Hepatocyte (in vitro differentiated cells): ENCODE results near the gene HSBP1L1. TPM values are rescaled to one million over a fixed set of nuclear protein-coding genes. Genes with fewer than 3 reads are reported as not detected.

Source experiments
- DNase-seq: peaks from one replicate; pipeline ENCODE4 v3.0.0-alpha.2; 2016; ENCODE audit warnings: low spot score
- H2AFZ ChIP-seq: fragments of 200-600 bp; sonication (generic); 2 replicates; pipeline ENCODE4 v1.6.0; 2016; ENCODE audit warnings: antibody characterized with exemption, mild to moderate bottlenecking
- H3K27ac ChIP-seq: fragments of 200-600 bp; sonication (generic); 2 replicates; pipeline ENCODE4 v1.5.1; 2016; ENCODE audit warnings: mild to moderate bottlenecking
- H3K27me3 ChIP-seq: fragments of 200-600 bp; sonication (generic); 2 replicates; pipeline ENCODE4 v1.6.1; 2016
- H3K36me3 ChIP-seq: fragments of 200-600 bp; sonication (generic); replicated peaks from 2 replicates; pipeline ENCODE4 v1.5.1; 2016; ENCODE audit warnings: low read depth; ENCODE audit not compliant: insufficient read depth
- H3K4me1 ChIP-seq: fragments of 200-600 bp; sonication (generic); 2 replicates; pipeline ENCODE4 v1.5.1; 2016; ENCODE audit warnings: mild to moderate bottlenecking, moderate library complexity; ENCODE audit not compliant: insufficient read depth
- H3K4me2 ChIP-seq: fragments of 200-600 bp; sonication (generic); 2 replicates; pipeline ENCODE4 v1.6.0; 2016
- H3K4me3 ChIP-seq: fragments of 200-600 bp; sonication (generic); 2 replicates; pipeline ENCODE4 v1.5.1; 2016; ENCODE audit warnings: mild to moderate bottlenecking
- H3K79me2 ChIP-seq: fragments of 200-600 bp; sonication (generic); 2 replicates; pipeline ENCODE4 v1.6.0; 2017; ENCODE audit warnings: mild to moderate bottlenecking
- H3K9me2 ChIP-seq: fragments of 200-600 bp; sonication (generic); replicated peaks from 2 replicates; pipeline ENCODE4 v1.6.0; 2017; ENCODE audit warnings: mild to moderate bottlenecking; ENCODE audit not compliant: insufficient read depth
- H3K9me3 ChIP-seq: fragments of 200-600 bp; sonication (generic); 2 replicates; pipeline ENCODE4 v1.5.1; 2016; ENCODE audit warnings: low read depth, mild to moderate bottlenecking
- H4K20me1 ChIP-seq: fragments of 200-600 bp; sonication (generic); 2 replicates; pipeline ENCODE4 v1.6.0; 2016; ENCODE audit warnings: mild to moderate bottlenecking; ENCODE audit not compliant: insufficient read depth, poor library complexity, severe bottlenecking
- CTCF ChIP-seq: fragments of 200-600 bp; sonication (generic); IDR thresholded peaks from 2 replicates; pipeline ENCODE4 v1.5.1; 2016; ENCODE audit warnings: antibody characterized with exemption, mild to moderate bottlenecking; ENCODE audit not compliant: poor library complexity
- EZH2 ChIP-seq: fragments of 200-600 bp; sonication (generic); IDR thresholded peaks from 2 replicates; pipeline ENCODE4 v1.6.1; 2016; ENCODE audit warnings: antibody characterized with exemption, mild to moderate bottlenecking, borderline replicate concordance
- EZH2phosphoT487 ChIP-seq: fragments of 200-600 bp; sonication (generic); IDR thresholded peaks from one replicate; pipeline ENCODE4 v1.6.1; 2018; ENCODE audit warnings: antibody characterized with exemption, mild to moderate bottlenecking, low read depth, moderate library complexity; ENCODE audit not compliant: unreplicated experiment, severe bottlenecking
- WGBS: methylation state at CpG from one replicate; pipeline ENCODE4 v1.1.6; 2016; ENCODE audit warnings: low lambda C conversion rate; ENCODE audit errors: missing lambda C conversion rate; 5-methylcytosine and 5-hydroxymethylcytosine counted together
- polyA plus RNA-seq: library from polyadenylated mRNA; unstranded; fragments of >200 nt; fragmentation: Nextera tagmentation; extraction: Ambion mirVana; gene quantifications from 2 replicates; pipeline ENCODE4 v1.2.1, GENCODE V29; 2016
- total RNA-seq: library from RNA; depleted of rRNA; stranded (reverse); fragments of >200 nt; gene quantifications from 2 replicates; pipeline ENCODE4 v1.2.3, GENCODE V29; 2014

The HSBP1L1 gene
- total and polyA plus RNA-seq, 2 experiments from 2014 or later, result 58.7 to 81.9 TPM

GRCh38 chr18:79923896-79924585 lies 40.4 kb upstream of the HSBP1L1 start:
- H3K27ac ChIP-seq, result no peak overlapping the region
- H2AFZ ChIP-seq, result no peak overlapping the region
- no peaks in the 10 kb centered on the region for H3K9me2 ChIP-seq
- H4K20me1 ChIP-seq, result no peaks in the 10 kb centered on the region
- no peak overlapping the region for H3K4me2 ChIP-seq
- H3K36me3 ChIP-seq, result no peaks in the 10 kb centered on the region
- H3K4me1 ChIP-seq, result no peaks in the 10 kb centered on the region
- H3K9me3 ChIP-seq, result peaks cover 3% of the 10 kb centered on the region
- WGBS, result 97% methylated on average over 26 of the region's 26 CpGs
- no peak for DNase-seq
- H3K27me3 ChIP-seq, result no peaks in the 10 kb centered on the region
- TF ChIP-seq CTCF (no peak), EZH2 (no peak), EZH2phosphoT487 (no peak)
- peaks cover 23% of the 10 kb centered on the region for H3K79me2 ChIP-seq
- H3K4me3 ChIP-seq, result no peak overlapping the region

GRCh38 chr18:79924814-79925731 lies 39.4 kb upstream of the HSBP1L1 start:
- Histone ChIP-seq H3K36me3 (peaks cover 6% of the 10 kb centered on the region), H3K4me1 (no peaks in the 10 kb centered on the region), H3K27ac (no peak overlapping the region), H3K4me2 (no peak overlapping the region), H3K9me2 (no peaks in the 10 kb centered on the region), H3K27me3 (no peaks in the 10 kb centered on the region), H3K4me3 (no peak overlapping the region), H3K9me3 (peaks cover 12% of the 10 kb centered on the region), H4K20me1 (no peaks in the 10 kb centered on the region), H2AFZ (no peak overlapping the region), H3K79me2 (peaks cover 27% of the 10 kb centered on the region)
- 92% methylated on average over 25 of the region's 25 CpGs for WGBS
- TF ChIP-seq CTCF, result no peak
- TF ChIP-seq EZH2phosphoT487, result no peak
- DNase-seq, result no peak

GRCh38 chr18:79926306-79926705 lies 38.1 kb upstream of the HSBP1L1 start:
- Histone ChIP-seq H4K20me1 (no peaks in the 10 kb centered on the region), H2AFZ (no peak overlapping the region), H3K27me3 (no peaks in the 10 kb centered on the region), H3K4me1 (no peaks in the 10 kb centered on the region), H3K9me2 (no peaks in the 10 kb centered on the region), H3K9me3 (peaks cover 24% of the 10 kb centered on the region), H3K36me3 (peaks cover 6% of the 10 kb centered on the region), H3K79me2 (peaks cover 39% of the 10 kb centered on the region), H3K27ac (no peak overlapping the region), H3K4me2 (no peak overlapping the region), H3K4me3 (no peak overlapping the region)
- WGBS, result 96% methylated on average over 11 of the region's 11 CpGs
- DNase-seq, result no peak
- TF ChIP-seq CTCF, result no peak
- TF ChIP-seq EZH2, result no peak
- TF ChIP-seq EZH2phosphoT487, result no peak
